ENCODE data around the gene B3GAT1.

DNA sequence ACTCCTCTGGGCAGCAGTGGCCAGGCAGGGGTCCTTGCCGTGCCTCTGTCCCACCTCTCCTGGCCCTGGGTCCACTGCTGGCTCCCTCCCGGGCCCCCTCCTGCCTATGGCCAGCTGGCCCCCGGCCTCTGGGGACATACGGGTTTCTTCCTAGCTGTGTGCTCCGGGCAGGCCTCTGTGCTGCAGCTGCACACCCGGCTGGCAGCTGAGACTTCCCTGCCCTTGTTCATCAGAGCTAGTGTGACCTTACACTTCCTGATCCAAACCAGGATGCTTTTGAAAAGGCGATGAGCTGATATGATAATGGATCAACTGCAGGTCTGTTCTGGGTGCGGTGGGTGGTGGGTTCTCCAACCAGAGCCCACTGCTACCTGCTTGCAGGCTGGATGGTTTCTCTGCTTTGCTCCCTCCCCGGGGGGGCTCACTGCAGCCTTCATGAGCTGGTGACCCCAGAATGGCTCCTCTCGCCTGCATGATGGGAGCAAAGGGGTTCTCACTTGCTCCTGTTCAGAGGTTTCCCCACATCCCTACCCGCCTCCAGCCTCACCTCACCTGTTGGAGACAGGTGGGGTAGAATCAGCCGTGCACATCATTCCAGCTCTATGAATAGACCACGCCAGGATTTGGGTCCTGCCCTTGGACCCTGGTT lies 13.3 kb downstream of the B3GAT1 start:
- TF ChIP-seq POLR2A (IDR thresholded peaks at IDR 0.05; ENCODE audit: low read length): no peak
- TF ChIP-seq GATA1 (IDR thresholded peaks at IDR 0.05; ENCODE audit: low read depth, low read length): no peak

All from erythroblast (primary cell).